ENCODE measurements around the gene SPRY4.

- no peak for TF ChIP-seq CTCF (IDR thresholded peaks at IDR 0.05)
- no peak for TF ChIP-seq POLR2A (IDR thresholded peaks at IDR 0.05; ENCODE audit: low read depth)
Measured at GRCh38 chr5:142262683-142263082, 62.1 kb downstream of the SPRY4 start.

Measured in esophagus muscularis mucosa (tissue), 3 donors.